T-helper 1 cell treated with Interleukin-12 subunit alpha and Interleukin-12 subunit beta and Interleukin-4 antibody, amounts not matched to agents 30 ng/mL and 1 ng/mL, for 36 hours (primary cell): ENCODE data around the gene A1CF. TPM values are rescaled to one million over a fixed set of nuclear protein-coding genes. Genes with fewer than 3 reads are reported as not detected.
"Not testable (repeated sequence)": the region's sequence is repeated elsewhere in the genome, so short reads cannot be mapped to it uniquely, and the experiment has no call there.

Experiments
- intact Hi-C: fragments of 100-400 bp; cut with micrococcal nuclease; formaldehyde crosslinking; loops from one replicate; pipeline ENCODE4 v1.15.1; 2024
- total RNA-seq: library from RNA; stranded (reverse); gene quantifications from 2 replicates; pipeline ENCODE4 v1.2.3, GENCODE V29; 2022

Gene A1CF
- not detected in 2 replicates for total RNA-seq

DNA sequence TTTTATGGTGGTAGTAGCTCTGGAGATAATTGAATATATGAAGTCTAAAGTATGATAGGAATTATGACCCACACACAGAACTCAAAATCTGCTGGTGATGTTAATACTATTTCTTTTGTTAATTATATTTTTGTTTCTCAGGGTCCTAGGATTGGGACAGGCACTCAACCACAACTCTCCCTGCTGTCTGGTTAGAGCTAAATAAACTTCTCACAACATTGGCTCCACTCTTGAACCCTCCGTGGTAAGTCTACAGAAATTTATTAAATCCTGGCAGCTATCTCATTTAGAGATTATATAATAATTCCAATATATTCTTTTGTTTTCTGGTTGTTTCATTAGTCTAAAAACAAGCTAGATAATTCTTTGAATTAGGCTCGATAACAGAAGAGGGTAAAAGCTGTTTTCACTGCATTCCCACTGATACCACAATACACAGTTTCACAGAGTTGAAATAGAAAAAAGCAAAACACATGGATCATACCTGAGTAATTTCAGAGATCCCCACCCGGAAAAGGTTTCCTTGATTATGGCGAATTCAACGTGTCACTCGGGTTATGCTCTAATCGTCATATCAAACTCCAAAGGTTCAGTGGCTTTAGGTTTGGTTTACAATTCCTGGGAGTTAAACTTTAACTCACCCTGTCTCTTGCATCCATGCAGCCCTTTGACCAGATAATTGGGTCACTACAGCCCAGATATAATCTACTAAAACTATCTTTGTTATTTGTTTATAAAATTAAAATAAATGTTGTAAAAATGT, at the start of gene A1CF:
Gene A1CF (minus strand): TSS at position 531 of the 763 bp plus-strand sequence. CDS start 25,687 bp downstream, outside the sequence.
- intact Hi-C loops: no loop called here

DNA sequence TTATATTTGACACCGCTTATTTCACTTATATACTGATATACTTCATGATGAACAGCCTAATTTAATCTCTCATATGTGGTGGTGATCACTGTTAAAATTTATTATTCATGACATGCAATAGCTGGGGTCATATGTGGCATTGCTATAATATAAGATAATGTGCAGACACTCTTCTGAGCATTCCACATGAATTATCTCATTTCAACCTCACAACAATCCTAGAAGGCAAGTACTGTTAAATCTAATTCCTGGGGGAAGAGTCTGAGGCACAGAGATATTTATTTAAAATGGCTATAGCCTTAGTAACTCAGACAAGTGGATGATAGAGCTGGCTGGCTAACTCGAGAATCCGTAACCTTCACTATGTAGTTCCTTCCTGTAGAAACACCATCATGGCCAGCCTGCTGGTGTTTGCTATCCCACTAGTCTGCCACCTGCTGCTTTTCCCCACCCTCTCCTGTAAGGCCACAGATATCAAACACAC, 46.6 kb upstream of the A1CF start:
- intact Hi-C loops: no loop called here

DNA sequence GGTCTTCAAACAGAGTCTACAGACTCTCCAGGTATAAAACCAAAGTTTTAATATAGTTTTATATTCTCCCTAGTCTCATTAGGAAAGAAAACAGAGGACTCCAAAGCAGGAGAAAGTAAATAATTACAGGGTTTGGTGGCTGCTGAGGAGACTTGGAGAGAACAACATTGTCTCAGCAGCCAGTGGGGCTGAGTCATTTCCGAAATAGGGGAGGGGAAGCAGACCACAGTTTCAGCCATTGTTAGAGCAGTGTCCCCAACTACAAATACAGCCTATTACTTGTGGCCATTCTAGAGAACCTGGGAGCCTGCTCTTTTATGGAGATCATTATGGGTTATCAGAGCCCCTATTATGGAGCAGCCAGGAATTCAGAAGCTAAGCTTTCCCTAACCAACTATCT, 44.2 kb upstream of the A1CF start:
- intact Hi-C loops: no loop called here

DNA sequence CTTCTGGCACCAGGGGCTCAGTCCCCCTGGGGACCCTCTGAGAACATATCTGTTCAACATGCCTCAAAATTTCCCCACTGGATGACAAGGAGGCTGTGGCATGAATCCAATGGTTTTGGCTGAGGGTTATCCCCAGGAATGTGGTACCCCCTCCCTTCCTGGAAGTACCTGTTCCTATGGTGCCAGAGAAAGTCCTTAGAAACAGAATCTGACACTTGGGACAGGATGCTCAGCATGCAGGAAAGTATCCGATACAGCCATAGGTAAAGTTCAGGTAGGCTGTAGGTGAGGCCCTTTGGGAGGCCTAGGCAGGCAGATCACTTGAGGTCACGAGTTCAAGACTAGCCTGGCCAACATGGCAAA, 42.7 kb upstream of the A1CF start:
- intact Hi-C loops: no loop called here

DNA sequence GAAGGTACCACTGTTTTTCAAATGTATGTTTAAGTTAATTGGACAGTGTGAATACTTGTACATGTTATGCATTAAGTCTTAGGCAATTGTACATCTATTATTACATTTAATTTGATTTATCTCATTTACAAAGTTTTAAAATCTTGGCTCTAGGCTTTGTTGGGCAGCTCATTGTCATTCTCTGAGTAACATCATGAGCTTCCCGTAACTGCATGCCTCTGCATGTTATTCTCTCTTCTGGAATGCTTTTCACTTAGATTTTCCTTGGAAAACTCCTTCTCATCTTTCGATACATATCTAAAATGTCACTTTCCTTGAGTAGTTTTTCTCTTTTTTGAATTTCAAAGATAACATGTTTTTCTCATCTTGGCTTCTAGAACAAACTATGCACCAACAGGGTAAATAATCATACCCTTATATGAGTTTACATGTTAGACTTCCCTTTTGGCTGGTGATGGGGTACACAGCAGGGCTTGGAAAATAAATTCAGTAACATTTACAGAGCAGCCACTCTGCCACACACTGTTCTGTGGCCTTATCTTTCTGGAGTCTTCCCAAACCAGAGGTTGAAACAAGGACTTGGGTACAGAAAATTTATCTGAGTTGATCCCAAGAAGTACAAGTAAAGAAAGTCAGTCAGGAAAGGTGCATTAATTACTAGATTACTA, 42.2 kb upstream of the A1CF start:
- intact Hi-C loops: no loop called here

- intact Hi-C loops: not testable (repeated sequence)
Observed at GRCh38 chr10:50923471-50923870, 38.0 kb upstream of the A1CF start.

- intact Hi-C loops: no loop called here
Observed at GRCh38 chr10:50919010-50919409, 33.6 kb upstream of the A1CF start.

DNA sequence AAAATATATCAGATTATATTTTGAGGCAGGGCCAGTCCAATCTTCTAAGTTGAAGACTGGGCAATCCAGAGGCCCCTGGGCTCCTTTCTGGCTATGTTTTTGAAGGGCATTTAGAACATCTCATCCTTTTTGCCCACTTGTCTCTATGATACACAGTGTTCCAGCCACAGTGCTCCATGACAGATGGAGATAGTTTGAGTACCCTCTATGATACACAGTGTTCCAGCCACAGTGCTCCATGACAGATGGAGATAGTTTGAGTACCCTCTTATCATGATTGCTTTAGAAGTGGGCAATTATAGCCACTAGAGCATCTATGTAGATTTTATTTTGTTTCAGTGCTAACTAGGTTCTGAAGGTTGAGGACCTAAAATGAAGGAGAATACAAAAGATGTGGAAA, 33.1 kb upstream of the A1CF start:
- intact Hi-C loops: no loop called here

DNA sequence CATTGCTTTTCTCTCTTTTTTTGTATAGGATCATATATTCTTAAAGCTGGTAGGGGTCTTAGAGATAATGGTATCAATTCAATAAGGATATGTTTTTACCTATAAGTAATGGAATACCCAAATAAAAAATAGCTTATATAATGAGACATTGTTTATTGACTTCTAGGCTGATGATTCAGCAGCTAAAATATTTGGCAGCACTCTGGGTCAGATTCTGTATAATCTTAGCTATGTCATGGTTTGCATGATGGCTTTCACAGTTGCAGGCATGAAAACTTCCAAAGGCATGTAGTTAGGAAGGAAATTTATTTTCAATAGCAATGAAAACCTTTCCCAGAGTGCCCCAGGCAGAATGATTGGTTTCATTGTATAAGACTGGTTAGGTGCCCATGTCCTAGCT, 32.1 kb upstream of the A1CF start:
- intact Hi-C loops: no loop called here

DNA sequence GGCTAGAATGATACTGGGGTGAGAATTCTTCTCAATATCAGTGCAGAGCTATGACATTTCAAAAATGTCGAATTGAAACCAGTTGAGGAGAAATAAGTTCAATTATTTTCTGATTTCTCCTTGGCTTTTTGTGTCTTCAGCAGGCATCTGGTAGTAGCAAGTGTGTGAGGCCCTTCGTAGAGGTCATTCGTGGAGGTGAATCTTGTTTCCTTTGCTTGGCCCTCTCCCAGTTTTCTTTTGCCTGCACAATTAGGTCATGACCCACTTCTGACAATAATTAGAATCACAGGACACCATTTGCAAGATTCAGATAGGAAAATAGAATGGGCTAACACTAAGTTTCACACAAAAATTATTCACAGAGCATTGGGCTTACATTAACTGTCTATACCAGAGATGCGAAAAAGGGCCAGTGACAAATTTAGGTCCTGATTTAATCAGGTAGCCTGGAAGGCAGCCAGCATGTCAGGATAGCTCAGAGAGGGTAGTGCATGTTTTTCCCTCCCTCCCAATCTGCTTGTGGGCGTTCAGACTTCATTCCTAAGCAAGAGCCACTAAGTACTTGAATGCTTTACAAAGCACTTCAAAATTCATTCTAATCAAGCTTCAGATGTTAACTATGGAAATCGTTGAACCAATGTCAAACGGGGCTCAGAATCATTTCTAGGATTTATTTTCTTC, 24.0 kb upstream of the A1CF start:
- intact Hi-C loops: no loop called here

GRCh38 chr10:50908366-50908765, 22.9 kb upstream of the A1CF start:
- intact Hi-C loops: no loop called here

GRCh38 chr10:50905797-50906196, 20.4 kb upstream of the A1CF start:
- intact Hi-C loops: not testable (repeated sequence)

GRCh38 chr10:50896721-50897120, 11.3 kb upstream of the A1CF start:
- intact Hi-C loops: no loop called here

GRCh38 chr10:50894312-50894711, 8.9 kb upstream of the A1CF start:
- intact Hi-C loops: no loop called here

GRCh38 chr10:50892467-50892866, 7.0 kb upstream of the A1CF start:
- intact Hi-C loops: no loop called here

DNA sequence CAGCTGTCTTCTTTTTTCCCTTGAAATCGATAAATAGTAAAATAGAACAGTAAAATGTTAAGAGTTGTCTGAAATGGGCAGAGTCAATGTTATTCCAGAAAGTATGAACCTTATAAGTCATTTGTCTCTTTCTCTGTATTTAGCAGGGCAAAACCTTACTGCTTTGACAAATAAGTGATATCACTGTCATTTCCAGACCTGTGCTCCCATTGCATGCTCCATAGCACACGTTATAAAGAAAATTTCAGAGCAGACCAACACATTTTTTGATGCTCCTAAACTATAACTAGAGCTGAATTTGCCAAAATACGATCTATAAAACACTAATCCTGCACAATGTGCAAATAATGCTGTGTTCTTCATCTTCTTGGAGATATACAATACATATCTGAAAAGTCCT, 1.1 kb downstream of the A1CF start:
- intact Hi-C loops: no loop called here

GRCh38 chr10:50883629-50884028, 1.8 kb downstream of the A1CF start:
- intact Hi-C loops: no loop called here

GRCh38 chr10:50882540-50882983, 2.9 kb downstream of the A1CF start:
- intact Hi-C loops: no loop called here

GRCh38 chr10:50881046-50881445, 4.4 kb downstream of the A1CF start:
- intact Hi-C loops: not testable (repeated sequence)

DNA sequence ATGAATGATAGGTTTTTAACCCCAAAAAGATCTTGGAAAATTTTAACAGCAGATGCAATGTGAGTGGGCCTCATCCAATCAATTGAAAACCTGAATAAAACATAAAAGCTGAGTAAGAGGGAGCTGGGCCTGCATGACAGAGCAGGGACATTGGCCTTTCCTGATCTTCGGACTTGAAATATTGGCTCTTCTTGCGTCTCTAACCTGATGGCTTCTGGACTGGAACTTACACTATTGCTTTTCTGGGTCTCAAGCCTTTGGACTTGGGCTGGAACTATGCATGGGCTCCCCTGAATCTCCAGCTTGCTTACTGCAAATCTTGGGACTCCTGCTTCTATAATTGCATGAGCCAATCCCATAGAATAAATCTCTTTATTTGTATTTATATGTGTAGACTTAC, 9.0 kb downstream of the A1CF start:
- intact Hi-C loops: no loop called here

DNA sequence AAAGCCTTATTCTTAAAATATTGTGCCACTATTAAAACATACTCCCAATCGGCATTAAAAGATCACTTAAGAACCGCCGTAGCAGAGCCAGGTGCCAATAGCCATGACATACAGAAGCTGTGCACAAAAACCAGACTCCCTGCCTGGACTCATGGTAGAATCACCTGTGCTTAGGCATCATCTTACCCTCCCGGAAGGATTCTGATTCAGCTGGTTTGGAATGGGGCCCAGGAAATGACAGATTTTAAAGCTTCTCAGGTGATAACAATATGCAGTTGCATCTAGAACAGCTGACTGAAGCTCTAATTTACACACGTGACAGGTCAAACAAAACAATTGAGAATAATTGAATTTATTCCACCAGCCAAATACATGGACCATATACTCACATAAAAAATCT, 10.7 kb downstream of the A1CF start:
- intact Hi-C loops: no loop called here

DNA sequence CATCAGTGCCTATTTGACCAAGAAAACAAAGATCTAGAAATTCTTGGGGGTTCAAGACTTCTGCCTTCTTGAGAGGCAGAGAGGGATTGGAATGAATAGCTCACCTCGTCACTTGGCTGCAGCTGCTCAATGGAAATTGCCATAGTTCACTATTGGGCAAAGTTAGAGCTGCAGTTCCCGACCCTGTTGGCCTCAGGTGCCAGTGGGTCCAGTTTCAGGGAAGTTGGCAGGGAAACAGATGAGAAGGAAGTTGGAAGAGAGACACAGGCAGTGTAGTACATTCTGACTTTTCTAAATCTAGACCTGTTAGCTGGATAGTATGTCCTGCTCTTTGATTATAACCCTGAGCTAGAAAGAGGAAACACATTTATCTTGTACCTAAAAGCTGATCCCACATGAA, 19.1 kb downstream of the A1CF start:
- intact Hi-C loops: no loop called here
